GM18519 (cell line): ENCODE measurements around the gene MYLK.

ENCODE experiments used
- ATAC-seq: cut with Tn5 transposase; IDR thresholded peaks from one replicate; pipeline ENCODE4 v1.9.1; 2021; ENCODE audit warnings: mild to moderate bottlenecking, moderate library complexity; ENCODE audit not compliant: unreplicated experiment, low FRiP score

The MYLK gene

GRCh38 chr3:123686251-123686650 lies 197.9 kb downstream of the MYLK start:
- no peak for ATAC-seq

GRCh38 chr3:123685780-123686179 lies 198.4 kb downstream of the MYLK start:
- ATAC-seq = no peak

GRCh38 chr3:123684636-123685035 lies 199.5 kb downstream of the MYLK start:
- ATAC-seq = no peak

DNA sequence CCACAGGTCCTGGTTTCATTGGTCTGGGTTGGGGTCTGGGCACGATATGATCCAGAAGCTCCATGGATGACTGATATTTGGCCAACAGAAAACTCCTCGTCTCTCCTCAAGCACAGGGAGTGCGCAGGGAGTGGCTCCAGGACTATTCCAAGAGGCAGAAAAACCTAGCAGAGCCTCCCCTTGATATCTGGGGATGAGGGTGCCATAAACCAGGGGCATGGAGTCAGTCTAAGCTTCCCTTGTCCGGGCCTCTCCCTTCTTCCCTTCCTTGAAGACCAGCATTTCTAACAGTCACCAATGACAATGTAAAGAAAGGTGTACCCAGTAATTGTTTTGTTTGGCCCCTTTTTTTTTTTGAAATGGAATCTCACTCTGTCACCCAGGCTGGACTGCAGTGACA lies 199.9 kb downstream of the MYLK start:
- no peak for ATAC-seq

DNA sequence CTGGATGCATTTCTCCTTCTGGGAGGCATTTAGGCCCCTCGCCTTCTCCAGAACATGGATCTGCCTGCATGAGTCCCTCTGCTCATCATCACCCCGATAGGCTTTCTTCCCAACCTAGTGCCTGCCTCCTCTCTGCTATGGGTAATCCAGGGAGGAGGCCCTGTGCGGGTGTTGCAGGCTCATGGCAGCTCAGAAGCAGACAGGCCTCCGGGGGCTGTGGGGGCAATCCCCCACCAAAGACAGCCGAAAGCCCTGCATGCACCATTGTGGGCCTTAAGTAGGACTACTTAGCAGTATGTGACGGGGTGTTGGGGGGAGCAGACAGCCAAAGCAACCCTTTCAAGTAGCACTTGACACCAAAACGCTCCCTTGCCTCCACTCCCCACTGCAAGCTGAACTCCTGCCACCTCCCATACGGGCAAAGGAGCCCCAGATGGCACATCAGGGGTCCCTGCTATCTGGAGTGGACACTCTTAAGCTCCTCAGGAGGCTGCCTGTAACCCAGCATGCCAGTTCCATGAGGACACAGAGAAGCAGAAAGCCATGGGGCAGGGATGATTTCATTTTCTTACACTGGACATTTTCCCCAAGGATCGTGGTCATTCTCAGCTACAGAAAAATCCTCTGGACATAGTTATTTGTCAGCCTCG lies 200.5 kb downstream of the MYLK start:
- no peak for ATAC-seq

- no peak for ATAC-seq
These were observed 201.2 kb downstream of the MYLK start for GRCh38 chr3:123682781-123683504.

- no peak for ATAC-seq
These were observed 201.8 kb downstream of the MYLK start for GRCh38 chr3:123682302-123682701.

DNA sequence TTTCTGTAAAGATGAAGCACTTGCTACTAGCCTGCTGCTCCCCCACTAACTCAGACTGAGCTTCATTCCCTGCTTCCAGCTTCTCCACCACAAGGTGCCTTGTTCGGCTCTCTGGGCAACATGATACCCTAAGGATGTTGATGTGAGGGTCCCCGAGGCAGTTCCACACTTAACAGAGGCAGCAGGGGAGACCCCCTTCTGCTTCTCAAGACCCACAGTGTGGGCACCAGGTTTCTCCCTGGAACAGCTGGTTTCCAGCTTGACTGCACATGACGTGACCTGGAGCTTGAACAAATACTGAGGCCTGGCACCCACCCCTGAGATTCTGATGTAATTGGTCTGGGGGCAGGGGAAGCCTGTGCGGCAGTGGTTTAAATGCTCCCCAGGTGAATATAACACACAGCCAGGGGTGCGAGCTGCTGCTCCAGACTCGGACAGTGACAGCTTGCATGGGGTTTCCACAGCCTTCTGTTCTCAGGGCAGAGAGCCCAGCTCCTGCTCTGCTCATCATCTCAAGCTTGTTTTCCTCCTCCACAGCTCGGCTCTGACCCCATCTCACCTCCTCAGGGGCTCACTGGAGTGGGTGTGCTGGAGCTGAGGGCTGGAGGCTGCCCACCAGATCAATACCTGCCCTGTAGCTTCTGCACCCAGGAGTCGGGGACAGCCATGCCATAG lies 204.3 kb downstream of the MYLK start:
- ATAC-seq = no peak

GRCh38 chr3:123678108-123678511 lies 206.0 kb downstream of the MYLK start:
- ATAC-seq = no peak

- ATAC-seq = no peak
These were observed 211.5 kb downstream of the MYLK start for GRCh38 chr3:123672429-123673146.

- ATAC-seq = no peak
These were observed 213.4 kb downstream of the MYLK start for GRCh38 chr3:123670743-123671142.

DNA sequence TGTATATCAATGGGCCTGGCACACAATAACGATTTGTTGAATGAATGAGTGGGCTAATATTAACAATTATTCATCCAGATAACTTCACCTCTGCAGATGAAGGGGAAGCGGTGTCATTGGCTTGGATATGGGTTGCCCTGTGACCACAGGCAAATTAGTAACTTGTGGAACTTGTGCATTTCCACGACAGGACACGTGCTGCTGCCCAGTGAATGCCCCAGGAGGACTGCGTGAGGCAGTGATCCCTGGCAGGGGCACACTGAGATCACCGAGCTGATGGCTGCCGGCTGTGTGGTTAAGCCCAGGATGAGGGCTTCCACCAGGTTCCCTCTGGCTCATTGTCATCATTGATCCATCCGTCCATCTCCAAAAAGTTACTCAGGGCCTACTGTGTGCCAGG lies 215.2 kb downstream of the MYLK start:
- no peak for ATAC-seq

- no peak for ATAC-seq
These were observed 216.3 kb downstream of the MYLK start for GRCh38 chr3:123667784-123668183.

- ATAC-seq = no peak
These were observed 219.4 kb downstream of the MYLK start for GRCh38 chr3:123664753-123665152.

GRCh38 chr3:123663977-123664376 lies 220.2 kb downstream of the MYLK start:
- no peak for ATAC-seq

DNA sequence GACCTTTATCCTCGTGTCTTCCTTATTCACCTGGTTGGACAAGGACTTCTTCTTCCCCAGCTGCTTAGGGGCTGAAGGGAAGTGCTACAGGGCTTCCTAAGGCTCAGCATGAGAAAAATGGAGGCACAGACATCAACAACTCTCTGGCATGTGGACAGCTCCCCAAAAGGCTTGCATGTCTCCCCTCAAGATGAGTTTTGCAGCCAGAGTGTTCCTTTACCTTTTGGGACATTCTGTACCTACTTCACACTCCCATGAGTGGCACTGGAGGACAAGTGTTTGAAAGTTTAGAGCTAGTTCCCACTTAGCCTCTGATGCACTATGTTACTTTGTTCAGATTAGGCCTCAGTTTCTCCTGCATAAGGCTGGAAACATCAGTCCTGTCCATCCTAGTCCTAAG lies 222.2 kb downstream of the MYLK start:
- ATAC-seq = no peak

DNA sequence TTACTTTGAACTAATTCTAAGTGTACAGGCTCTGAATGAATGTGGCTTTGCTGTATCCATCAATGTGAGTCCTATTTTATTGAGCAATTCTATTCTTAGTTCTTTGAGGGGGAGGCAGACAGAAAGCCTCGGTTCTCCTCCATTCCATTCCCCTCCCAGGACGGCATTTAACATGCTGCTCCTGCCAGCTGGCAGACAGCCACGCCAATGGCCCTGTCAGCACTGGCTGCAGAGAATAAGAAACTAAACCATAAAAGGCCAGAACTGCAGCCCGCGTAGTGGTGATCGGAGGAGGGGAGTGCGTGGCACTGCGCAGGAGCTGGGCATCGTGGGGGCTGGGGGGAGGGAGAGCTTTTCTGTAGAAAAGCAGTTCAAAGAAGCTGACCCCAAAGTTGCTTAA lies 223.2 kb downstream of the MYLK start:
- no peak for ATAC-seq

GRCh38 chr3:123660141-123660675 lies 223.9 kb downstream of the MYLK start:
- no peak for ATAC-seq

- ATAC-seq = no peak
These were observed 225.3 kb downstream of the MYLK start for GRCh38 chr3:123658852-123659206.

DNA sequence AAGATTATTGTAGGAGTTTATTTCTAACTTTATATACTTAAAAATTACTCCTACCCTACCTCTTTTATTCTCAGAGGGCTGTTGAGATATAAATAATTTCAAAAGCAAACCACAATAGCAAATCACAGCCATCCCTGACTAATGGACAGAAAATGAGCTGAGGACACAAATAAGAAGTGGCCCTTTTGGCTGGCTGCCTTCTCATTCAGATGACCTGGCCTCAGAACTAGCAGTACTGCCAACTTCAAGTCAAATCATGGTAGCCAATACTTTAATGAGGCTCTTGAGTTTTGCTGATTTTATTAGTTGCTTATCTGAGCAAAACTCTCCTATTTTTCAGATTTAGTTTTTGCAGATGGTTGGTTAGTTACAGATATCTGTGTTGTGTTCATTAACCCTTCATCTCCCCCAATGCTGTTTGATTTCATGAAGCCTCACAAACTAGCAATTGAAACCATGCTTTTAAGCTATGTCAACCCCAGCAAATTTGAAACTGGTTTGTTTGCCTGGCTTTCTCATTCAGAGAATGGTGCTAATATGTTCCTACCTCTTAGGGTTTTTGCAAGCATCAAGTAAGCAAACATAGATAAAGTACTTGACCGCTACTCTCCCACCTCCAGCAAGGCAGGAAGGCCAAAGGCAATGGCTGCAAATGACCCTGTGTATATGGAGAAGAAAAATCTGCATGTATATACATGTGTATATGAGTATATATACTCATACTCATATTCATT lies 225.8 kb downstream of the MYLK start:
- no peak for ATAC-seq
